GM03348 (cell line): ENCODE results near the gene CUBN.

Source experiments
- DNase-seq: peaks from one replicate; pipeline ENCODE4 v3.0.0; 2012; ENCODE audit warnings: low spot score

The CUBN gene

DNA sequence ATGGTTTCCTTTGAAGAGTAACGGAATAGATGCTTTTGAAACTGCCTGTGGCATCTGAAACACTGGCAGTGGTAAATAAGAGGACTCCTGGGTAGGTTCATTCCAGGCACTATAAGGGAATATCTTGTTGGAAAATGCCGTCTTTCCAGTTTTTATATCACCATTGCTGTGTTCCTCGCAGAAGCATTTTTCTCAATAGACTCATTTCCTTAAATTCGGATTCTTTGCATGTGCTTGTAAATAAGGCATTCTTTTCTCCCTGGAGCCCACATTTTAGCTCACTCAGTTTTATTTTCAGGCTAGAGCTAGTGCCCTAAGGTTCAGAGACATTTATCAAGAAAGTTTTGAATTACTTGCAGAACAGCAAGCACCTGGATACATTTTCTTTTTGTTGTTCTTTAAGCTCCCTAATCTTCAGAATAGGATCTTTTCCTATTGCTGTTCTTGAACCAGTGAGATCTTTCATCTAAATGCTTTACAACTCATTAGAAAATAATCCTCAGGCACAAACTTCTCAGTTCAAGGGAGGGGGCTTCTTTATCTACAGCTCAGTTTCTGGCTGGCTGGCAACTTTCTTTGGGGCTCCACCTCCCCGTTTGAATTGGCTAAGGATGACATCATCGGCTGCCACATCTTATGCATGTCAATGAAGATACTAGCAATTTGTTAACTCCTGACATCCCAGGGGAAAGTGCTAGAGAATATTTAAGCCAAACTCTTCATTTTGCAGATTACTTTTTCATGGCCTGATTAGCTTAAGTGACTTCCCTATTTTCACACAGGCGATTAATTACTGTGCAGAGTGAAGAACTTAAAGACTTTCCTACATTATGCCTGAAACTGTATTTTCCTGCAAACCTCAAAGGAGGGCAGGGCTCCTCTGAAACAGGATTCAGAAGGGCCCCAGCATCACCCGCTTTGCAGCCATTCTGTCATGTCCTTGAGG is 178.7 kb downstream of the CUBN start:
- peak; percentile 60 for DNase-seq

DNA sequence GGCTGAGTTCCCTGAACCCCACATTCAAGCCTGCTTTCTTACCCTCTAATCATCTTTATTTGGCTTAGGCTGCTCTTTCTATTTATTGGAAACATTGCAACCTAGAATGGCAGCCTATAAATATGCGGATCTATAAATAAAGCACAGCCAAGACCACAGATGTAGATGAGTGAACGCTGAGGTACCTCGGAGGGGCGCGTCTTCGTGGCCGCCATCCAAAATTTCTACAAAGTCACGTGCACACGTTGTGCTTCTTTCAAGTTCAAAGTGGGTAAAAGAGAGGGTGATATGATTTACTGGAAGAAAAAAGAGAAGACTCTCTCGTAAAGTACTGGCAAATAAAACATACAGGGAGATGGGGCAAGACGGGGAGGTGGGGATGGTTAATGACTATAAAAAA is 179.8 kb downstream of the CUBN start:
- no peak for DNase-seq

DNA sequence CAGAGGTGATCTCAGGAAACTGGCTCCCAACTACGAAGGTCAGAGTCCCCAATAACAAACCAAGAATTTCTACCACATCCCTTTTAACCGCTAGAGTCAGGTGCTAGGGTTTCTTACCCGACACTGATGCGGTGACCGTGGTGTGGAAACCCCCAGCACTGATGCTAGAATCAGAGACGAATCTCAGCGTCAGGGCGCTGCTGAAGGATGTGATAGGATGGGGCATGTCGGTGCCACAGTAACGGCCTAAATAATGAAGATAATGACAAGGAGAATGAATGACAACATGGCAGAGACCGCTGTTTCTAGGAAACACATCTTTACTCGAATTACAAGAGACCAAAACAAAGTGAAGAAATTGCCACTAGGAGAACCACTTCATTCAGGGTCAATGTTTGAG is 181.2 kb downstream of the CUBN start:
- no peak for DNase-seq

DNA sequence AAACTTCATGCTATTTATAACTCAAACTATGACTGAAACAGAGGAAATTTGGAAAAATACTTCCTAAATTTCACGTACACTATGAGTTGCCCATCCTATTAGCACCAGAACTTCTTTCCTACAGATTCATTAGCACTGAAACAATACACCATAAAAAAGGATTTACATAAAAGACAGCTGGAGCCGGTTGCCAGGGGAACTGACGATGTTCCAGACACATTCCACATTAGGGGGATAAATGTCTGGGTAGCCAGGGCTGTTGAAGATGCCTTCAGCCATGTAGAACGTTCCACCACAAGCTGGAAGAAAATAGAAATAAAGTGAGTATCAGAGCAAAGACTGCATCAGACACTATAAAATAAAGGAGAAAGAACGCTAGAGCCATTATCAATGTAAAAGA is 182.5 kb downstream of the CUBN start:
- no peak for DNase-seq

DNA sequence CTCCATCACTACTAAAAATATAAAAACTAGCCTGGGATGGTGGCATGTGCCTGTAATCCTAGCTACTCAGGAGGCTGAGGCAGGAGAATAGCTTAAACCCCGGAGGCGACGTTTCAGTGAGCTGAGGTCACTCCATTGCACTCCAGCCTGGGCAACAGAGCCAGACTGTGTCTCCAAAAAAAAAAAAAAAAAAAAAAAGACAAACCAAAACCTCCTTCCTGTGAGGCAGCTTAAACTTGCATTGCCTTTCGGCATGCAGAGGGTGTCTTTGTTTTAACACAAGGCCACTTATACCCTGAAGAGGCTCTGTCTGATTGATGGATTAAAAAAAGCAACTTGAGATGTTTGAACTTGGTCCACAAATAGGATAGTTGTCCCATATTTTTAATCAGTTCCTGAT is 184.0 kb downstream of the CUBN start:
- DNase-seq = no peak

DNA sequence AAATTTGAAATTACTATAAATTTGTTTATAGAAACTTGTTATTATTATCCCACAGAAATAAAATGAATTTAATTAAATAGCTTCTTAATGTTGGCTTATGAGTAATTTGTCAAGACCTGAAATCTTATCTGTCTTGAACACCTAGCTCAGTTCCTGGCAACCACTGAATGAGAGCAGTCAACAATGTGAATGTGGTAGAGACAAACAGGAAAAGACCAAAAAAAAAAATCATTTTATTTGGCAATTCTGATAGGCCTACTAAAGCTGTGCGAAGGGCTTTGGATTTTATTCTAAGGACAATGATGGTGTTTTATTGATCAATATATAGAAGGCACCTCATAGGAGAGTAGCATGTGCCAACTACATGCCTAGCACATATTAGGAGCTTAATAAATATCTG is 184.6 kb downstream of the CUBN start:
- DNase-seq = no peak

DNA sequence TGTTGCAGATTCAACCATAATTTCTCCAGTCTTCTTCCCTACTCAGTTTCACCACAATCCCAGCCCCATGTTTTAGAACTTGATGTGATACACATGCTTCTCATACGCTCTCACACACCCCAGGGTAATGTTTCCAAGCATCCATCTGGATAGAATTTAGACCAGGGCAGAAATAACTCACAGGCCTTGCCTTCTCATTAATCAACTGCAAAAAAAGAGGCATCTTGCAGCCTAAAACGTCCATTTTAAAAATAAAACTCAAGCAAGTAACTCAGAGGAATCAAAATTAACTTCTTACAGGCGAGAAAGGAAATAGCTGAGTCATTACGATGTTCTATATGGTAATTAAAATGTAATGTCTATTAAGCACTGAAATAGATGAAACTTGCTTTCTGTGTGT is 185.2 kb downstream of the CUBN start:
- peak; percentile 76 for DNase-seq

DNA sequence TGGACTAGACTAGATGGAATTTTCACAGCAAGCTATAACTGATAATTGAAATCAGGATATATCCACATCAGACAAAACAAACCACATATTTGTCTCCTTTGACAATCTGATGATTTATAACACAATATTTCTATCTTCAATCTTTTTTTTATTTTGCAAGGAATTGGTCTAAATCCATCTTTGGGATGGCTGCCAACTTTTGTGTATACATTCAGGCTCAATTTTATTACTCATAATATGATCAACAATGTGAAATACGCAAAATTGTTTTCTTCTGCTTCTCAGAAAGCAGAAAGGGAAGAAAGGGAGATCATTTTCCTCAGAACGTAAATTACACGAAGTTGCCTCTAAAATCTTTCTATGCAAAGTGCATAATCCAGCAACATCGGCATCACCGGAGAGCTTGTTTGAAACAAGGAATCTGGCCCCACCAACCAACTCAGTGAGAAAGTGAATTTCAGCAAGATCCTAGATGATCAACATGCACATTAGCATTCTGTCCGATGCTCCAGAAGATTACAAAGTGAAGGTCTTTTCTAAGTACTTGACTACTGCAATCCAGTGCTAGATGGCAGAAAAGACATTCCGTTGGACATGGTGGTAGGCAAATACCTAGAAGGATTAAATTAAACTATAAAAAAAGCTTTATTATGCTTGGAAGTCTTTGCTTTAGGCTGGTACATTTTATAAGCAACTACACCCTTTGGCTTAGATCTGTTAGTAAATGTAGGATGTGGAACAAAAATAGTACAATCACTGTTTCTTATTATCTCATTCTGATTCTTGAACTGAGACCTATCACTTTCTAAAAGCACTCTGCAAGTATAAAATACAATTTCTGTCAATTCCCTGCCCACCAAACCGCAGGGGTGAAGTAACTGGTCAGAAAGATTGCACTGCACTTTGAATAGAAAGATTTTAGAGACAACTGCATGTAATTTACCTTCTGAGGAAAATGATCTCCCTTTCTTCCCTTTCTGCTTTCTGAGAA is 186.0 kb downstream of the CUBN start:
- no peak for DNase-seq

DNA sequence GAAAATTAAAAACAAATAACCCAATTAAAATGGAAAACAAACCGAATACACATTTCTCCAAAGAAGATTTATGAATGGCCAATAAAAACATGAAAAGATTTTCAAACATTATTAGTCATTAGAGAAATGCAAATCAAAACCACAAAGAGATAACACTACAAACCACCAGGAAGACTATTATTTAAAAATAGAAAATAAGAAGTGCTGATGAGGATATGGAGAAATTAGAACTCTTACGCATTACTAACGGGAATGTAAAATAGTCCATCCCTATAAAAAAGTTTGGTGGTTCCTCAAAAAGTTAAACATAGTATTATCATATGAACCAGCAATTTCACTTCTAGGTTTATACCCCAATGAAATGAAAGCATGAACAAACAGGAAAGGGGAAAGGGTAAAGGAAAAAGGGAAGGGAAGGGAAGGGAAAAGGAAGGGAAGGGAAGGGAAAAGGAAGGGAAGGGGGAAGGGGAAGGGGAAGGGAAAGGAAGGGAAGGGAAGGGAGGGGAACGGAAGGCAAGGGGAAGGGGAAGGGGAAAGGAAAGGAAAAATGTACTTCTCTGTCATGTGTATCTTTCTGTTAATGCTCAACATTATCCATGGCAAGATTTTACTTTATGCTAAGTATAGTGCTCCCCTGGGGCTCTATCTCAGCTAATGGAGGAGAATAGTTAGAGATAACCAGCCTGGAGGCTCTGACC is 187.1 kb downstream of the CUBN start:
- no peak for DNase-seq

DNA sequence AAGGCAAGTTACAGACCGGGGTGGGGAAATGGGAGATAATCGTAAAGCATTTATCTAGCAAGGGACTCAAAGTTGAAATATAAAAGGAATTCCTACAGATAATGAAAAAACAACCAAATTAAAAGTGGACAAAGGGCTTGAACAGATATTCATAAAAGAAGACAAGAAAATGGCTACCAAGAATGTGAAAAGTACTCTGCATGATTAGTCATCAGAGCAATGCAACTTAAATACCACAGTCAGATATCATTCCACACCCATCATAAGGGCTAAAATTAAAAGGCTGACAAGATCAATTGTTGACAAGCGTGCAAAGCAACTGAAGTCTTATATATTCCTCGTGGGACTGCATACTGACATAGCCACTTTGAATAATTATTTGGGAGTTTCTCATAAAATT is 187.7 kb downstream of the CUBN start:
- no peak for DNase-seq

DNA sequence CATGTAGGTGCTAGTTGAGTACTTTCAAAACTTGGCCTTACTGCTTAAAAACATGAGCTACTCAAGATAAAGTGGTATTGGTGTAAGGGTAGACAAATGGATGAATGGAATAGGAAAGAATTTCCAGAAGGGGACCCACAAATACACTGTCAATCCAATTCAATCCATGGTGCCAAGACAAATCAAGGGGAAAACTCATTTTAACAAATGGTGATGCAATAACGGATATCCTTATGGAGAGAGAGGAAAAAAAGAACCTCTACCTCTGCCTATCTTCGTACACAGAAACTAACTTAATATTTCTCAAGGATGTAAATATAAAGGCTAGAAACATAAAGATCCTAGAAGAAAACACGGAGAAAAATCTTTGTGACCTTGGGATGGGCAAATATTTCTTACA is 188.5 kb downstream of the CUBN start:
- no peak for DNase-seq

DNA sequence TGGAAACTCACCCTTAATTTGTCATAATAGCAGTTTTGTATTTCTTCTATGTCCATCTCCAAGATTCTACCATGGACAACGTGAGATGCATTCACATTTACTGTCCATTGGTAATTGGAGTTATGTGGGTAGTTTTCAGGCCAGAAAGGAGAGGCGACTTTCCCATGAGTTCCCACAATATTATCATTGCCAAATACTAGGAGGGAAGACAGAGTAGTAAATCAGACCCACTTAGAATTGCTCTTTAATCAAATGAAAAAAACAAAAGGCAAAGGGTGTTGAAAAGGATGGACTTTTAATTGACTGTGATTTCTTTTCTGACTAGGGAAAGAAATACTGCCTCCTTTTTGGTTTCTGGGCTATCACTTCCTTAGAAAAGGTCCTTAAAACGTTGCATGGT is 190.7 kb downstream of the CUBN start:
- DNase-seq = no peak

DNA sequence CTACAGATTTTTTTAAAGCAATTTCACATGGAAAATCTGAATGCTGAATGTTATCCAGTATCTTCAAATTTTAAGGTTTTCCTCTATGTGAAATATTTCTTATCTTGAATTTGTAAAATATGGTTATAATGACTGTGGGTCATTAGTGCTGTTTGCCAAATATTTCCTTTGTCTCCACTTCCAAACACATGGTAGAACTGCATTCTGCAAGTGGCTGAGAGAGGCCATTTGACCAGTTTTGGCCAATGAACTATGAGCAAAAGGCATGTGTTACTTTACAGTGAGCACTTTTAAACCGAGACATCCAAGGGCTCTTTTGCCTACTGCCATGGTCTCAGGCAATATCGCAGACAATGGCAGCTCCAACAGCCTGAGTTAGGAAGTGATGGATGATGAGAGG is 195.2 kb downstream of the CUBN start:
- no peak for DNase-seq

DNA sequence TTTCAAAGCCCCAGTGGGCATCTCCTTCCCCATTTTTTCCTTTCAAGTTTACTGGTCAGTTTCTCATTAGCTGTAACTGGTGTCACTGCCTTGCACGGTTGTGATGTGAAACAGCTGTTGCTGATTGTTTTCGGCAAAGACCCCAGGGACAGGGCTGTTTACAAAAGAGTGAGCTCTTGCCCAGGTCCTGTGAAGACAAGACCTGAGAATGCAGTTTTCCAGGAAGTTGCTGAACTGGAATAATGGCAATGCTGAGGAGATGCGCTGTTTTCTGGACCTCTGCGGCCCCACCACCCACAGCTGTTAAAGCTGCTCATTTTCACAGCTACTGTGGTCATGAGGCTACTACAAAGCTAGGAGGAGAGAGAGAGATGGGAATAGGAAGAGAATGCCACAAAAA is 195.8 kb downstream of the CUBN start:
- DNase-seq = no peak

DNA sequence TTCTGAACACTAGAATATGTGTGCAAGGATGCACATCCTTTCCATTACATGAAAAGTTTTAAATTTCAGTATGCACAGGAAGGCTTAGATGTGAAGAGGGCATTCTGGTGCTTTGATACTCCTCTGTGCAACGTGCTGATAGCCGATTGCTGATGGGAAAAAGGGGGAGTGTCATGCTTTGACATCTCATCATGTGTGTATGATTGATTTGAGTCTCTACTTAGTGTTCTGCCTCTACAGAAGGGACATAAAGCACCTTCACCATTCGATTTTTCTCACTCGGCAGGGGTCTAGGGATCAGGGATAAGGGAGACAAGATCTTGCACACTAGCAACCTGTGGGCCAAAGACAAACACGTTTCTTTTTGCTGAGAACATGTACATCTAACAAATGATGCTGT is 197.7 kb downstream of the CUBN start:
- DNase-seq = no peak

DNA sequence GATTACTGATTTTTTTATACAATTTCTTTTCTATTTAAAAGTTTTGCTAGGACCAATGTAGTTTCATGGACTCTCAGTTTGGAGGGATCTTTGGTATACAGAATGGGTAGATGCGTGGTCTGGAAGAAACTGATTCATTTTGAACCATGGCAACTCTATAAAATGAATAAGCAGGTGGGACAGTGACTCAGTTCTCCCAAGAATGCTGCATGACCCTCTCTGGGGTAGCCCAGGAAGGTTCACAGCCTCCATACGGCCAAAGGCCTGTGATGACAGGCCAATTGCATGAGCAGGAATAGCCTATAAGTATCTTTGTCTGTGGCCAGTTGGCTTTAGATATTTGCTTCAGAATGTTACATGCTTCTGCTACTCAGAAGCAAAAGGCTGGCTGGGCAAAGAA is 199.1 kb downstream of the CUBN start:
- DNase-seq = no peak

DNA sequence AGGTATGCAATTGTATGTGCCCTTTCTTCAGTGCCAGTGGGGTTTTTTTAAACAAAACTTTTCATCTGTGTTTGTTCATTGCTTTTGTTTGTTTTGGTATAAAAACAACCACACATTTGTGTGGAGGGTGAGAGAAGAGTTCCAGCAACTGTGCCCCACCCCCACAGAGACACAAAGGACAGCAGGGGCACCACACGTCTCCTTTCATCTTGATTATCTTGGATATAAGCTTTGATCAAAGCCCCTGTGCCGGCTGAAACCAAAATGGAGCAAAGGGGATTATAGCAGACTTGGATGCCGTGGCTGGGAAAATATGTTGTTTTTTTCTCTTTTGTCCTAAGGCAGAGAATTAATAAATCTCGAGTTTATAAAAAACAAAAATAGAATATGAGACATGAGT is 200.5 kb downstream of the CUBN start:
- DNase-seq = no peak

DNA sequence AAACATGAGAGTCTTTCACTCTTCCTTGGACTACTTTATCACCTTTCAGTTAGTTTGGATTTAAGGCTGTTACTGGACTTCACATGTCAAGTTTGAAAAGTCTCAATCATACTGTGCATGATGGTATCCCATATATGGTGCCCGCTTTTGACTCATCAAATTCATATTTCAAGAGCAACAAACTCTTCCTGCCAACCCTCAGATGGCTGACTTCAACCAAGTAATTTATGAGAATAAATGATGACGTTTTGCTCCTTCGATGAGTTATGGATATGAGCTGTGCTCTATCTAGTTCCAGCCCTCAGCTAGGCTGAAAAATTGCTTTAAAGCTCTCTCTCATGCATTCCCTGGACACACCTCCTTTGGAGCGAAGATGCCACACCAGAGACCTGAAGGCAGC is 202.1 kb downstream of the CUBN start:
- DNase-seq = no peak

DNA sequence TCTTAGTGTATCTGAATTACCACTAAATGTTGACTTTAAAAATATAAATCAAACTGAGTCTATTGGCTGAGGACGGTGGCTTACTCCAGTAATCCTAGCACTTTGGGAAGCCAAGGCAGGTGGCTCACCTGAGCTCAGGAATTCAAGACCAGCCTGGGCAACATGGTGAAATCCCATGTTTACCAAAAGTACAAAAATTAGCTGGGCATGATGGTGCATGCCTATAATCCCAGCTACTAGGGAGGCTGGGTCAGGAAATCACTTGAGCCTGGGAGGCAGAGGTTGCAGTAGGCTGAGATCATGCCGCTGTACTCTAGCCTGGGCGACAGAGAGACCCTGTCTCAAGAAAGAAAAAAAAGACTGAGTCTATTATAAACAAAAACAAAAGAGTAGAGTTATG is 205.9 kb downstream of the CUBN start:
- DNase-seq = no peak

DNA sequence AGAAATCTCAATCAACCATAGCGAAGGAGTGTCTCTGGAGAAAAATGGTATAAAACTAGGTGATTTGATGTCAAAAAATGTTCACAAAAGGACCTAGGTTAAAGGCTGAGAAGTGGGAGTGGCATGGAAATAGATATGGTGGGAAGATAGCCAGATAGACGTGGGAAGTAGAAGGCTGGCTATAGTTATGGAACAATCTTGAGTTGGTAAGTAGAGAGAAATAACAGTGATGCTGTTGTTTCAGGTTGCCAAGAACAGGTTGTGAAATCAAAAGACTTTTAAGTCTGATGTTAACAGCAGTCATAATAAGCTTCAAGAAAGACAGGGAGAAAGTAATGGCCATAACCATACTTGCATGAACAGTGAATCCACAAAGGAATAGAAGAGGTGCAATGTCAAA is 206.3 kb downstream of the CUBN start:
- no peak for DNase-seq

DNA sequence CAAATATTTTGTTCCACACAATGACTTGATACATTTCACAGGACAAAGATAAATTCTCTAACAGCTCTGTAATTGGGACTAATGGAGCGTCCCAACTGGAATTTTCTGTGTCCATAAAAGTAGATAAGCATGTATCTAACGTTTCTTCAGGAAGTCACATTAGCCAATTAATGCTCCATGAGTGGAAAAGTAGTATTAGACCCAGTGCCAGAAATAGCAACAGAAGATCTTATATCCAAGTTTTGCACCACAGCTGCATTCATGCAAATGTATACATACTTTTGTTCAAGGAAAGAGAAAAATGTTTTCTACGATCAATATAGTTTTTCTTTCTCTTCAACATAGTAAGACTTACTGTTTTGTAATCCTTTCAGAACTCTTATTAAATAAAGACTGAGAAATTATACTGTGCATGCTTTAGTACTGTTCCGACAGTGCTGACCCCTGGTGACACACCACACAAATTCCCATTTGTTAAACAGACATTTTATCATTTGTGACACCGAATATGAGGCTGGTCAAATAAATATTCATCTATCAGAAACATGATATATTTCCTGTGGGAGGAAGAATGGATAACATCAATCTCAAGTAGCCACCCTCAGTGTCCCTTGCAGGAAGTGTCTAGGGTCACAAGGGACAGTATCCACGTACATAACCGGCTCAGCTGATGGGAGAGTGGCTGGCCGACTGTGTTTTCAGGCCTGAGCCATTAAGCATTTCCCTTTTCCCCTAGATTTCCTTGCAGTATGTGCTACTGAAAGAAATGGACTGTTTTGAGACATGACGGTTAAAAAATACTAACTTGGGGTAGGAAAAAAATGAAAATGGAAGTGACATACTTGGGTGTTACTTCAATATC is 210.3 kb downstream of the CUBN start:
- no peak for DNase-seq
